HG03108 (cell line): ENCODE measurements around the gene UBASH3A.

Experiments used
- ATAC-seq: cut with Tn5 transposase; IDR thresholded peaks from one replicate; pipeline ENCODE4 v1.9.1; 2021; ENCODE audit warnings: moderate library complexity; ENCODE audit not compliant: unreplicated experiment

The UBASH3A gene, protein sequence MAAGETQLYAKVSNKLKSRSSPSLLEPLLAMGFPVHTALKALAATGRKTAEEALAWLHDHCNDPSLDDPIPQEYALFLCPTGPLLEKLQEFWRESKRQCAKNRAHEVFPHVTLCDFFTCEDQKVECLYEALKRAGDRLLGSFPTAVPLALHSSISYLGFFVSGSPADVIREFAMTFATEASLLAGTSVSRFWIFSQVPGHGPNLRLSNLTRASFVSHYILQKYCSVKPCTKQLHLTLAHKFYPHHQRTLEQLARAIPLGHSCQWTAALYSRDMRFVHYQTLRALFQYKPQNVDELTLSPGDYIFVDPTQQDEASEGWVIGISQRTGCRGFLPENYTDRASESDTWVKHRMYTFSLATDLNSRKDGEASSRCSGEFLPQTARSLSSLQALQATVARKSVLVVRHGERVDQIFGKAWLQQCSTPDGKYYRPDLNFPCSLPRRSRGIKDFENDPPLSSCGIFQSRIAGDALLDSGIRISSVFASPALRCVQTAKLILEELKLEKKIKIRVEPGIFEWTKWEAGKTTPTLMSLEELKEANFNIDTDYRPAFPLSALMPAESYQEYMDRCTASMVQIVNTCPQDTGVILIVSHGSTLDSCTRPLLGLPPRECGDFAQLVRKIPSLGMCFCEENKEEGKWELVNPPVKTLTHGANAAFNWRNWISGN

DNA sequence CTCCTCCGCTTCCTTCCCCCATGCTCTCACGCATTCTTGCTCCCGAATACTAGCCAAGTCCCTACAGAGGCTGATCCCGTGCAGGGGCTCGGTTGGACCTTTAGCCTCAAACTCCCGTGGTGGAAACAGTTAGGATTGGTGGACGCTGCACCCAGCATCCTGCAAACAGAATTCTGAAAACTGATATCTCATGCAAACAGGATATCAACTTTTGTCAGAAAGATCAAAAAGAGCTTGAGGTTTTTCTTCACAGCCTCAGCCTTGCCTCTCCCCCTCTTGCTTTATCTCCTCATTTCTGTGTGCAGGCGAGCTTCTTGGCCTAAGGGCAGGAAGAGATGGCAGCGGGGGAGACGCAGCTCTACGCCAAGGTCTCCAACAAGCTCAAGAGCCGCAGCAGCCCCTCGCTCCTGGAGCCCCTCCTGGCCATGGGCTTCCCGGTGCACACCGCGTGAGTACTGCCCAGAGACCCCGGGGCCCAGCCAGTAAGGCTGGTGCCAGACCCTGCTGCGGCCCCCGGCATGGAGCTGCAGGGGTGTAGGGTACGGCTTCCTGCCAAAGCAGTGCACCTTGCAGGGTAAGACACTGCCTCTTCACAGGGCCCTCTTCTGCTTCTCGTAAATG, at the start of gene UBASH3A:
UBASH3A (plus strand) TSS at position 292 of the 621 bp plus-strand sequence; CDS start at position 336, 44 bp downstream.
- no peak for ATAC-seq

DNA sequence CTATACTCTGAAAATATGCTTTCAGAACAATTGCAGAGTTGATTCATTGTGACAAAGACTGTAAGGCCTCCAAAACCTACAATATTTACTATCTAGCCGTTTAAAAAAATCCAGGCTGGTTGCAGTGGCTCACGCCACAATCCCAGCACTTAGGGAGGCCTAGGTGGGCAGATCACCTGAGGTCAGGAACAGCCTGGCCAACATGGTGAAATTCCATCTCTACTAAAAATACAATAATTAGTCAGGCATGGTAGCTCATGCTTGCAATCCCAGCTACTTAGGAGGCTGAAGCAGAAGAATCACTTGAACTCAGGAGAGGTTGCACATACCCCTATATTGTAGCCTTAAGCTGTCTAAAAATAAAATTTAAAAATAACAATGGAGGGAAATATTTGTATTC, 47.7 kb upstream of the UBASH3A start:
- ATAC-seq: no peak

DNA sequence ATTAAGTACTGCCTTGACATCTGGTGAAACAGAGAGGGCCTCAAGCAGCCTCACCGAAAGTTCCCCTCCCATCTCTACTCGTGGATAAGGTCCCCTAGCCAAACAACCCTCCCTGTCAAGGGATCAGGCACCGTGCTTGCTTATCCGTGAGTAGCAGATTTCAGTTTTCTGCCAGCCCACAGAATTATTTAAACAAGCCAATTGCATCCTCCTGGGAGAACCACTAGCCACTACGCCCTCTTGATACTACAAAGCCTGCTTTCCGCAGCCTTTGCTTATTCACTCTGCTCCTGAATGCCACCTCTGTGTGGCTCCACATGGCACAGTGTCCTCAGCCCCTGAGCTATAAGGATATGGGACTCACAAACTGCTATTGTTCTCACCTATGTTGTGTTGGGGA, 47.1 kb upstream of the UBASH3A start:
- no peak for ATAC-seq

DNA sequence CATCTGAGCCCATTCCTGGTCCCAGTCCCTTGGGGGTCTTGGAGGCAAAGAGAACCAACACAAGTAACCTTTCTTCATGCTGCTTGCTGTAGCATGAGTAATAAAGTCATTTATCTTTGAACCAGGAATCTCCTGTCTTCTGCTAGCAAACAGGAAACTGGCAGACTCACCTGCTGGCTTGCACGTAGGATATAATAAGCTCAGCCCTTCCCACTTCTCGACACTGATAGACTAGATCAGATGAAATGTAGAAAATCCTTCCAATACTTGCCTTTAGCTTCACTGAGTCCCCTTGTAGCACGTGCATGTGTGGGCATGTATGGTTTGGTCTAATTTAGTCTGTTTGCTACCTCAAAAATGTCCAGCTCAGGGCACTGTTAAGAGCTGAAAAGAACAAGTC, 46.4 kb upstream of the UBASH3A start:
- ATAC-seq: no peak

DNA sequence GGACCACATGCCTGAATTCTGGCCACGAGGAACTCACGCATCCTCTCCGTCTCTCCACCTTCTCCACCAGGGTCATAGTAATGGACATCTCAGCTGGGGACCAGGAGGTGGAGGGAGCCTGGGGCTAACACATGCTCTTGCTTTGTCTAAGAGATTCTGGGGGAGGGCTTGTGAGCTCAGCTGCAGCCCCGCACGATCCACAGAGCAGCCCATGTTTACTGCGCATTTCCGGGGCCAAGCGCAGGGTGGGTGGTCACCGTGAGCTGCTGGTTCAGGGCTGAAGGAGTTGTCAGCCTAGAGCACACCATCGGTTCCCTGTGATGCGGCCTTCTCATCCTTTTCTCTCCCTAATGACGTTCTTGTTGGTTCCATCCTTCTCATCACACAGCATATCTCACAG, 45.4 kb upstream of the UBASH3A start:
- no peak for ATAC-seq

DNA sequence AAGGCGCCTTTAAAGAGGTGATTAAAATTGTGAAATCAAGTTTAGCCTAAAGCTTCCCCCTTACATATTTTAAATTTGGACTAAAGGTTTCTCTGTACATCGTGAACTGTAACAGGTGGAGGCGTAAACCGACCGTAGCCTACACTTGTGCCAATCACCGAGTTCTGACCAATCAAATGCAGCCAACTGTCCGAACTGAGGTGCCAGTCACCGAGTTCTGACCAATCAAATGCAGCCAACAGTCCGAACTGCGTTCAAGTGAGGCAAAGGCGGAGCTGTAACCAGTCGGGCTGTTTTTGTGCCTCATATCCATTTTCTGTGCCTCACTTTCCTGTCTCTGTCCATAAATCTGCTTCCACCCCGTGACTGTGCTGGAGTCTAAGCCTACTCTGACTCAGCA, 44.8 kb upstream of the UBASH3A start:
- no peak for ATAC-seq

DNA sequence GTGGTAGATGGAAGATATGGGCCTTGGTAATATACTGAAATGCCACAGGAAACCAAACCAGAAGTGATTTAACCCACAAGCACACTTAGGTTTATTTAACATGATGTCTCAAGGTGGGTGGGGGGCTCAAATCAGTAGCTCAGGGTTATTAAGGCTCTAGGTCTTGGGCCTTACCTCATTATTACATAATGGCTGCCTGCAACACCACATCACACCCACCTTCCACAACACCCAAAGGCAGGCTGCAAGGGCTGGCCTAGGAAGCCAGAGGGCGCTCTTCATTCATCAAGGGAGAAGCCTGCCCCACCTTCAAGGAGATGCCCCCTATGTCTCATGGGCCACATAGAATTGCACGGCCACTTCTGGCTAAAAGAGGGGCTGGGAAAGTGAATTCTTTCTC, 43.4 kb upstream of the UBASH3A start:
- ATAC-seq: no peak

DNA sequence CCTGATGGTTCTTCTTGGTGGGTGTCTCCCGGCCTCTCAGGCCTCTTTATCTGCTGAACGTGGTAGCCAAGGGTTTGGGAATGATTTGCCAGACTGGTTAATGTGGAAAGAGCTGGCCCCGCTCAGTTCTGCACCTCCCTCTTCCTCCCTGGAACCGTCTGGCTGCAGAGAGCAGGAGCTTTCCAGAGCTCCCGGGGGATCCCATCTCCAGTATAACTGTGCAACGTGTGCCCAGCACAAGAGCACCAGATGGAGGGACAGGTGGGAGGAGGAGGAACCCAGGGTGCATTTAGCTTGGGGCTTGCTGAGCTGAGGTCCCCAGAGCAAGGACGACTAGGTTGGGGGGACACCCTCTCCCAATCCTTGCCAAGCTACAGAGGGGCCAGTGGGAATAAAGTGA, 42.4 kb upstream of the UBASH3A start:
- no peak for ATAC-seq

DNA sequence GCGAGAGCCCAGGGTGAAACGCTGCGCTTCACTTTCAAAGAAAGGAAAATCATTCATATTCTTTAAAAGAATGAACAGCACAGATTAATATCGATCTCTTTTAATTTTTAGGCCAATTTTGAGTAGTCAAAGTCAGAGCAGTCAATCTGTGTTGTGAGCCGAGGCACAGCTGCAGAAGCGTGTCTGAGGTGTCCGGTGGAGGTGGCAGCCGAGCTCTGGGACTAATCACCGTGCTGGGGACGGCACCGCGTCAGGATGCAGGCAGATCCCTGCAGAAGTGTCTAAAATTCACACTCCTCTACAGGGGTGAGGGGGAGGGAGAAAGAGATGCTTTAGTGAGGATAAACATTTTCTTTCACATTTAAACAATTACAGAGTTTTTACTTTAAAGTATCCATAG, 41.5 kb upstream of the UBASH3A start:
- no peak for ATAC-seq

DNA sequence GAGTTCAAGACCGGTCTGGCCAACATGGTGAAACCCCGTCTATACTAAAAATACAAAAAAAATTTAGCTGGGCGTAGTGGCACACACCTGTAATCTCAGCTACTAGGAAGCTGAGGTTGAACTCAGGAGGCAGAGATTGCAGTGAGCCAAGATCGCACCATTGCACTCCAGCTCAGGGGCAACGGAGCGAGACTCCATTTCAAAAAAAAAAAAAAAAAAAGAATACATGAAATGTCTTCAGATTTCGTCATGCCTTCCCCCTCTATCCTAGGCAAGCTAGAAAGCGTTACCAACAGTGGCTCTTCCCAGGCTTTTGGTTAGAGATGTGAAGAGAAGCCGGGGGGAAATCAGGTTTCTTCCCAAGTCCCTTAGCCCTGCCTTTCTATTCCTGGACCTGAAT, 41.0 kb upstream of the UBASH3A start:
- no peak for ATAC-seq

DNA sequence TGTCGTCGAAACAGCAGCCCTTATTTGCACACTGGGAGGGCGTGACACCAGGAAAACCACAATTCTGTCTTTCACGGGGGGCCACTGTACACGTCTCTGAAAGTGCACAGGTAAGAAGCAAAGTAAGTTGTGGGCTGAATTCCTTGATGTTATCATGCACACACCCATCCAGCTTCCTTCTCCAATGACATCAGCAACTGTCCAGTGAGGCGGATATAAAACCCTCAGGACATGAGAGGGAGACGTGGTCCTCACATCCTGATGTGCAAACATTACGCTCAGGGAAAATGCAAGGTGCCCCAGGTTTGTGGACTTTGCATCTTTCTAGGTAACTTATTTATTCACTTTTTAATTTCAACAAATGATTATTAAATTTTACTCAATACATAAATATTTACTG, 40.4 kb upstream of the UBASH3A start:
- ATAC-seq: no peak

DNA sequence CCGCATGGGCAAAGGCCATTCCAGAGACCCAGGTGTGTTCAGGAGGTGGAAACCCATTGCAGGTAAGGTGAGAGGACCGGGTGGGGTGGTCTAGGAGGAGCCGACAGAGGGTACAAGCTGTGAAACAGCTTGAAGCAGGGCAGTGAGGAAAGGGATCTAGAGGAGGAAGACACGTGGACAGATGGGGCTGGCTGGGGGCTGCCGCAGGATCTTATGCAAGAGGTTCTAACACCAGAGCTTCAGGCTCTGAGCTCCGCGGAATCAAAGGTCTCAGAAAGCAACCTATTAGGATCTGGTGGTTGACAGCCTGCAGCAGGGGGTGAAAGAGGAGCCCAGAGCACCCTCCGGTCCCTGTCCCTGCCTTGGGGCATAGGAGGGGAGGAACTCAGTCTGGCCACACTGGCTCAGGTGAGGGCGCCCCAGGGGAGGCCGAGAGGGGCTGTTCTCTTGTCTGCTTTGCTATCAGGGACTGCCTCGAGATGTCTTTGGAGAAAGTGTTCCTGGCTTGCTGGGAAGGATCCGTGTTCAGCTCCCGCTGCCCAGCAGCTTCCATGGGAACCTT, 39.3 kb upstream of the UBASH3A start:
- no peak for ATAC-seq

DNA sequence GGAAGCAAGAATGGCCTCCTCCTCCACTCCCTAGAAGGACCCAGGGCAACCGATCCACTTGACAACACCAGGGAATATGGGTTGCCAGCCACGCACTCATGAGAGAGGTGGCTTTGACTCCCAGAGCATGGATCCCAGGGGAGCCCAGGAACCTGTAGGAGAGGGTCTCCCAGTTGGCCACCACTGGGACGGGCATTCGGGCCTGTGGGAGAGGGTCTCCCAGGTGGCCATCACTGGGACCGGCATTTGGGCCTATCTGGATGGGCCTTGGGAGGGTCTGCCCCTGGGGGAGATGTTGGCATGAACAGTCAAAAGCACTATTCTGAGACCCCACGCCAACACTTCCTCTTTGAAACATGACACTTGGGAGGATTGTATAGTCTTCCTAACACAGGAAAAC, 37.9 kb upstream of the UBASH3A start:
- ATAC-seq: no peak

DNA sequence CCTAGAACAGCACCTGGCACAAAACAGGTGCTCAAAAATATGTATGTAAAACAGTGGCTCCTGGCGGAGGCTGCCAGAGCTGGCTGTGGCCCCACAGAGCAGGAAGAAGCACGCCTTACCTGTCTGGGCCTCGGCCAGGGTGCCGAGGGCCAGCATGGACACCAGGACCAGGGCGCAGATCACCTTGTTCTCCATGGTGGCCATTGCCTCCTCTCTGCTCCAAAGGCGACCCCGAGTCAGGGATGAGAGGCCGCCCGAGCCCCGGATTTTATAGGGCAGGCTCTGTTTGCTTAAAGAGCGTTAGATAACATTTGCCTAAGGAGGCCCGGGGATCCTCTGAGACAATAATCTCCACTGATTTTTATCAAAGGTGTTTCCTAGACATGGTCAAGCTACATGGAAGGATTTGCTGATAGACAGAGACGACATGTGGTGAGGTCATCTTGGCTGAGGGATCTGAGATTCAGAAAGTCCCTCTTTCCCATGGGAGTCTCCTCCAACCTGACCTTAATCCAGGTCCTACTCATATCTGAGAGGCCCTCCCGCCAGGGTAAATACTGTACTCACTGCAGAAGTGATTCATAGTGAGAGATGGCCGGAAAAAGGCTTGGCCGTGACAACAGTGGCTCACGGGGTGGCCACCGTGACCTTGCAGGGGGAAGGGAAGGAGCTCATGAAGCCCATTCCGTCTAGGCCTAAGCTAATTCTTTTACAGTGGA, 37.3 kb upstream of the UBASH3A start, which contains the start of gene TFF1:
TFF1 (minus strand) TSS at position 244 of the 719 bp plus-strand sequence; CDS start at position 204, 40 bp downstream.
- no peak for ATAC-seq

DNA sequence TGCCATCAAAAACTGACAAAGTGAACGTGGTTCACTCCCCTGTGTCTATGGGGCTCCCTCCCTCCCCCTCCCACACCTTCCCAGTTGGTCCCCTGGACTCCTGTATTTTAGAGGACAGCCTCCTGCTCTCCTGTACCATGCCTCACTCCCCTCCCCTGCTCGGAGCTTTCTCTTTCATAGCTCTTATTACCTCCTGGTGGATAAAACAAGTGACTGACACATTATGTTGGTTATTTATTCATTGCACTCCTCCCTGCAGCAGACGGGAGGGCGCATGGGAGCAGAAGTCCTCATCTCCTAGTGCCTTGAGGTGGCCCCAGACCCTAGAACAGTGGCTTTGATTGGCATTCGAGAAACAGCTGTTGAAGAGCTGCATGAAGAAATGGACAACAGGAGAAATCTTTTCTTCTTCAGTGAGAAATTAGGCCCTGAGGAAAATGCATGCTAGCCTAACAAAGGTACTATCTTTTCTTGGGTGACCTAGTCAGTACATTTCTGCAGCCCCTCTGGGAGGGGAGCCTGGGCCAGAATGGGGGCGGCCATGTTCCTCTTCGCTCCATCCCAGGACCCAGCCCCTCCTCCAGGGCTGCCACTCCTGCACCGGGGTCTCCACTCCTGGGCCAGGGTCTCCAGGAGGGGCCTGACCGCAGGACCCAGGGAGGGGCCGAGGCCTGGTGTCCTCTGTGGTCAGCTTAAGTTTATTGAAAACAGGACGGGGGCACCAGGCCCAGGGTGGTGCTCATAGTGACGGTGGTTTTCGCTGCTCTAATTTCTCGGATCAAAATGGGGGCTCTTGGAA, 36.1 kb upstream of the UBASH3A start:
- ATAC-seq: no peak

DNA sequence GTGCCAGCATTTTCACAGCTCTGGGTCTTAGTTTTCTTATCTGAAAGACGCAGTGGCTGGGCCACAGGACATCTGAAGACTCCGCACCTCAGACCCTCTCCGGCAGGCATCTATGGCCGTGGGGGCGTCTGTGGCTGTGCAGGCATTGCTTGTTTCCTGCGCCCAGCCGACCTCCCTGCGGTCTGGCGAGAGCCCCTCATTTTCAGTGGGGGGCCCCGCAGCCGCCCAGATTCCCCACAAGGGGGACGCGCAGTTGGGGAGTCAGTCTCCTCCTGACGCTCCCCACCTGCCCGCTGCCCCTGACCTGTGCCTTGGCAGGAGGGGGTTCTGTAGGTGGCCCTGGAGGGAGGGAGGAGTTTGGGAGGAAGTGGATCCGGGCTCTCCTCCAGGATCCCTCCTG, 33.9 kb upstream of the UBASH3A start:
- ATAC-seq: no peak

DNA sequence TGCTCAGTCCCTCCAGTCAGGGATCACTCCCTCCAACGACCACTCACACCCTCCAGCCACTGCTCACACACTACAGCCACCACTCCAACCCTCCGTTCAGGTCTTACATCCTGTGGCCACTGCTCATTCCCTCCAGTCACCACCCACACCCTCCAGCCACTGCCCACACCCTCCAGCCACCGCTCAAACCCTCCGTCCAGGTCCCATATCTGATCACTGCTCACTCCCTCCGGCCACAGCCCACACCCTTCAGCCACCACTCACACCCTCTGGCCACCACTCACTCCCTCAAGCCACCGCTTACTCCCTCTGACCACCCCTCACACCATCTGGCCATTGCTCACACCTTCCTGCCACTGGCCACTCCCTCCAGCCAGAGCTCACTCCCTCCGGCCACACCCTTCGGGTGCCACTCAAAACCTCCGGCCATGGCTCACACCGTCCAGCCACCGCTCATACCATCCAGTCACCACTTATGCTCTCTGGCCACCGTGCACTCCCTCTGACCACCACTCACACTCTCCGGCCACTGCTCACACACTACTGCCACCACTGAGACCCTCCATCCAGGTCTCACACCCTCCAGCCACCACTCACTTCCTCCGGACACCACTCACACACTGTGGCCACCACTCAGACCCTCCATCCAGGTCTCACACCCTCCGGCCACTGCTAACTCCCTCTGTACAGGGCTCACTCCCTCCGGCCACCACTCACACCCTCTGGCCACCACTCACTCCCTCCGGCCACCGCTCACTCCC, 32.6 kb upstream of the UBASH3A start:
- no peak for ATAC-seq

DNA sequence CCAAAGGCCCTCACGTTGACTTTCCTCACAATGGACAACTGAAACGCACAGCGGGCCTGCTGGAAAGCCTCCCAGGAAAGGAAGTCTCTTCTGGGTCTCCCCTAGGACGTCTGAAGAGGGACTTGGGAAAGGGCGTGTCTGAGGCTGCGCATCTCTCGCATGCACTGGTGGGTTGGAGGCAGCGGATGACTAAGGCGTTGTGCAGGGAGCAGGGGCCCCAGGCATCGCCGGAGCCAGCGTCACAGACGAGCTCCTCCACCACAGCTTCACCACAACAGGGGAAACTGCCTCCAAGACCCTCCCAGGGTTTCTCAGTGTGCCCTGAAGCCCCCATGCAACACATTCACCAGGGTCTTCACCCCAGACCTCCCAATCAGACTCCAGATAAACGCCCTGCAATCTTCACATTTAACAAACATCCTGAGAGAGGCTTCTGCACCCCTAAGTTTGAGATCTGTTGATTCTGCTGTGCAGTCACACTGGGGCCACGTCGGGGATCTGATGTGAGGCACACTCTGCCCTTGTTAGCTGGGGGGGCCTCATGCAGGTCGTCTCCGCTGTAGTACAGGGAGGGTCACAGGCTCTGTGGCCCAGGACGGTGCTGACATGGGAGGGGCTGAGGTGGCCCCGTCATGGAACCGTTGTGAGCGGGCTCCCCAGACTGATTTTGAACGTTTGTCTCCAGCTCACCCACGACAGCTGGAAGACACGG, 30.4 kb upstream of the UBASH3A start:
- no peak for ATAC-seq

DNA sequence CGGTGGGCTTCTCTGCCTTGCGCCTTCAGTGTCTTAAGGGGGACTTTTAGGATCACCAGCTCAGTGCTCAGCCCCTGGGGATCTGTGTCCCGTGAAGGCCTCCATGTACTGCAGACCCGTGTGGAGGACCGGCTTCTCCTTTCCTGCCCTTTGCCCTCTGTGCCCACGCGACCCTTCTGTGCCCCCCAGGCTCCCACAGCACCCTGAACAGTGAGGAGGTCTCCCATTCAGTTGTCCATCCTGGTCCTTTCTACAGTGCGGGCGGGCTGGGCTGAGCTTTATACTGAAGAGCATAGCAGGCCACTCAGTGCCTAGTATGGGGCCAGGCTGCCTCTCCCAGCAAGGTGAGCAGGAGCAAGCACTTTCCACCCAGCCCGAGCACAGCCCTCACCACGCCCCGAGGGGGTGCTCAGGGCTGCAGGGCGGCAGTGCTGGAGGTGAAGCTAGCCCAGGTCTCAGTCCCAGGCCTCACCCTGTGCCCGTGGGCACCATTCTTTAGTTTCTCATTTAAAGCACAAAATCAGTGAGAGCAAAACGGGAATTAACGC, 29.7 kb upstream of the UBASH3A start:
- ATAC-seq: no peak
